Fibroblast of skin of scalp (primary cell): ENCODE data around the gene VPS26A. TPM values are rescaled to one million over a fixed set of nuclear protein-coding genes. Genes with fewer than 3 reads are reported as not detected.

Experiments used
- DNase-seq: peaks from one replicate; pipeline ENCODE4 v3.0.0-alpha.2; 2013
- polyA plus RNA-seq, 2 experiments: library from polyadenylated mRNA; unstranded; fragments of 120-200 nt; gene quantifications; one replicate each; pipeline ENCODE4 v1.2.1, GENCODE V29; 2013; ENCODE audit not compliant: insufficient read length in 2 of 2

VPS26A gene
- 43.4 TPM for polyA plus RNA-seq (2013, experiment 1 of 2; ENCODE audit: insufficient read length)
- polyA plus RNA-seq (2013, experiment 2 of 2; ENCODE audit: insufficient read length): 51.4 TPM

GRCh38 chr10:69123747-69124562 is at the start of gene VPS26A:
VPS26A (plus strand) TSS chr10:69124178; CDS start chr10:69124278, 100 bp downstream.
- peak; percentile 99 for DNase-seq

- no peak for DNase-seq
Measured at GRCh38 chr10:69074532-69074931, 49.4 kb upstream of the VPS26A start.

GRCh38 chr10:69075431-69075830 is 48.5 kb upstream of the VPS26A start:
- DNase-seq: no peak

GRCh38 chr10:69078311-69078710 is 45.7 kb upstream of the VPS26A start:
- no peak for DNase-seq

GRCh38 chr10:69080226-69080625 is 43.8 kb upstream of the VPS26A start:
- DNase-seq: no peak

- DNase-seq: peak; percentile 36
Measured at GRCh38 chr10:69086001-69086509, 37.9 kb upstream of the VPS26A start.

GRCh38 chr10:69087590-69088470 is 36.1 kb upstream of the VPS26A start, which contains the start of gene SRGN:
SRGN (plus strand) TSS chr10:69088103; CDS start chr10:69088158, 55 bp downstream.
- peak; percentile 60 for DNase-seq

- DNase-seq: no peak
Measured at GRCh38 chr10:69088471-69088769, 35.6 kb upstream of the VPS26A start.

- DNase-seq: peak; percentile 47
Measured at GRCh38 chr10:69088801-69089501, 35.0 kb upstream of the VPS26A start.

- DNase-seq: no peak
Measured at GRCh38 chr10:69089638-69090599, 34.1 kb upstream of the VPS26A start.

- DNase-seq: no peak
Measured at GRCh38 chr10:69090685-69091084, 33.3 kb upstream of the VPS26A start.

- DNase-seq: no peak
Measured at GRCh38 chr10:69091143-69091651, 32.8 kb upstream of the VPS26A start.

GRCh38 chr10:69092959-69093850 is 30.8 kb upstream of the VPS26A start:
- DNase-seq: peak; percentile 82

GRCh38 chr10:69093933-69094332 is 30.0 kb upstream of the VPS26A start:
- DNase-seq: peak; percentile 33

GRCh38 chr10:69096045-69096444 is 27.9 kb upstream of the VPS26A start:
- DNase-seq: no peak

GRCh38 chr10:69097729-69098128 is 26.2 kb upstream of the VPS26A start:
- no peak for DNase-seq

- no peak for DNase-seq
Measured at GRCh38 chr10:69100136-69100872, 23.7 kb upstream of the VPS26A start.

- DNase-seq: no peak
Measured at GRCh38 chr10:69101451-69102095, 22.4 kb upstream of the VPS26A start.

GRCh38 chr10:69102440-69102839 is 21.5 kb upstream of the VPS26A start:
- DNase-seq: no peak
